HCT116 (cell line): ENCODE data around the gene STX10. TPM values are rescaled to one million over a fixed set of nuclear protein-coding genes. Genes with fewer than 3 reads are reported as not detected.

Experiments used
- ATAC-seq: fragments of 200-7000 bp; cut with Tn5 transposase; 2 replicates; pipeline ENCODE4 v1.9.1; 2020; ENCODE audit warnings: mild to moderate bottlenecking, moderate library complexity
- BruUV-seq: library from RNA; stranded (reverse); fragments of 400-500 nt; replicated peaks from 2 replicates; lab custom pipeline; 2021; lab: Mats Ljungman, UMichigan
- CTCF ChIA-PET: fragments of 300-600 bp; sonication (Branson Sonifier 250); formaldehyde crosslinking; loops from one replicate; lab custom pipeline; 2021; ENCODE audit warnings: antibody characterized with exemption; lab: Charles Lee
- POLR2A ChIA-PET: fragments of 300-600, 350-600 bp; sonication (Branson Sonifier 250); formaldehyde crosslinking; loops from one replicate; lab custom pipeline; 2021; ENCODE audit warnings: antibody characterized with exemption; lab: Charles Lee
- RAD21 ChIA-PET, 2 experiments: fragments of 300-600 bp; sonication (Branson Sonifier 250); formaldehyde crosslinking; loops; one replicate each; lab custom pipeline; 2023; ENCODE audit warnings: low total read pairs in 2 of 2; ENCODE audit not compliant: uncharacterized antibody in 2 of 2, unreplicated experiment in 2 of 2, low non-redundant PET in 1 of 2; lab: Charles Lee
- DNase-seq: peaks from one replicate; pipeline ENCODE4 v3.0.0-alpha.2; 2010; ENCODE audit warnings: low read depth, low spot score
- H2AFZ ChIP-seq: fragments of 200-600 bp; shearing (Covaris generic), sonication (generic); 2 replicates; pipeline ENCODE4 v1.6.1; 2017; ENCODE audit warnings: low read depth, mixed run types, mixed read lengths, antibody characterized with exemption, low read length; ENCODE audit not compliant: poor library complexity, severe bottlenecking
- H3K27ac ChIP-seq: 2 replicates; pipeline ENCODE4 v1.5.1; 2012; ENCODE audit warnings: low read depth, low read length
- H3K27me3 ChIP-seq: fragments of 200-600 bp; sonication (generic); 2 replicates; pipeline ENCODE4 v1.6.1; 2016; ENCODE audit warnings: mixed run types, low read length, mixed read lengths; ENCODE audit not compliant: insufficient read depth
- H3K36me3 ChIP-seq, 2 experiments: fragments of 200-500 bp in 1 of 2; fragments of 200-600 bp in 1 of 2; sonication (Bioruptor generic) in 1 of 2; sonication (generic) in 1 of 2; 2 replicates each; pipeline versions ENCODE4 v1.5.1 to v1.6.1; 2014 to 2016; ENCODE audit warnings: low read length in 2 of 2, inconsistent platforms in 1 of 2, mixed read lengths in 1 of 2, mixed run types in 1 of 2; ENCODE audit not compliant: insufficient read depth in 2 of 2, control insufficient read depth in 1 of 2
- H3K4me1 ChIP-seq, 2 experiments: fragments of 200-600 bp in 1 of 2; sonication (generic) in 1 of 2; 2 replicates each; pipeline versions ENCODE4 v1.5.1 to v1.6.1; 2012 to 2017; ENCODE audit warnings: low read length in 2 of 2, inconsistent platforms in 1 of 2, mild to moderate bottlenecking in 1 of 2, mixed read lengths in 1 of 2, mixed run types in 1 of 2, moderate library complexity in 1 of 2; ENCODE audit not compliant: insufficient read depth in 2 of 2, control insufficient read depth in 1 of 2
- H3K4me2 ChIP-seq: fragments of 200-600 bp; sonication (generic); 2 replicates; pipeline ENCODE4 v1.6.1; 2017; ENCODE audit warnings: mixed run types, low read length, mixed read lengths
- H3K4me3 ChIP-seq, 2 experiments: fragments of 200-600 bp in 1 of 2; sonication (generic) in 1 of 2; replicated peaks in 1 of 2; 2 replicates each; pipeline ENCODE4 v1.5.1; 2011 to 2016; ENCODE audit warnings: low read length in 2 of 2, control low read depth in 1 of 2, low read depth in 1 of 2, mild to moderate bottlenecking in 1 of 2, mixed read lengths in 1 of 2, mixed run types in 1 of 2
- H3K79me2 ChIP-seq: fragments of 200-600 bp; sonication (generic); 2 replicates; pipeline ENCODE4 v1.6.1; 2017; ENCODE audit warnings: mild to moderate bottlenecking, mixed run types, low read length, moderate library complexity, mixed read lengths; ENCODE audit not compliant: insufficient read depth
- H3K9ac ChIP-seq: fragments of 200-600 bp; sonication (generic); 2 replicates; pipeline ENCODE4 v1.6.1; 2016; ENCODE audit warnings: low read length, mixed read lengths
- H3K9me2 ChIP-seq: fragments of 200-600 bp; sonication (generic), shearing (Covaris generic); 2 replicates; pipeline ENCODE4 v1.6.1; 2017; ENCODE audit warnings: mixed run types, mild to moderate bottlenecking, moderate library complexity; ENCODE audit not compliant: insufficient read depth
- H3K9me3 ChIP-seq, 2 experiments: fragments of 200-500 bp in 1 of 2; fragments of 200-600 bp in 1 of 2; sonication (Bioruptor generic) in 1 of 2; sonication (generic) in 1 of 2; 2 replicates each; pipeline ENCODE4 v1.6.1; 2014 to 2017; ENCODE audit warnings: low read length in 2 of 2, mixed read lengths in 2 of 2, inconsistent platforms in 1 of 2, low read depth in 1 of 2, mild to moderate bottlenecking in 1 of 2, mixed run types in 1 of 2, moderate library complexity in 1 of 2; ENCODE audit not compliant: control insufficient read depth in 1 of 2, insufficient read depth in 1 of 2
- H4K20me1 ChIP-seq: fragments of 200-600 bp; sonication (generic), shearing (Covaris generic); 2 replicates; pipeline ENCODE4 v1.6.1; 2017; ENCODE audit warnings: mixed run types, mild to moderate bottlenecking, moderate library complexity; ENCODE audit not compliant: insufficient read depth
- CEBPB ChIP-seq: IDR thresholded peaks from 2 replicates; pipeline ENCODE4 v1.6.1; 2012; ENCODE audit warnings: low read depth
- EGR1 ChIP-seq: IDR thresholded peaks from 2 replicates; pipeline ENCODE4 v1.6.1; 2012; ENCODE audit warnings: low read depth
- ELF1 ChIP-seq: IDR thresholded peaks from 2 replicates; pipeline ENCODE4 v1.6.1; 2012; ENCODE audit warnings: low read depth, borderline replicate concordance
- EZH2 ChIP-seq: fragments of 200-600 bp; sonication (generic); IDR thresholded peaks from 2 replicates; pipeline ENCODE4 v1.6.1; 2017; ENCODE audit warnings: antibody characterized with exemption, mixed run types
- EZH2phosphoT487 ChIP-seq: fragments of 200-600 bp; IDR thresholded peaks from 2 replicates; pipeline ENCODE4 v1.6.1; 2018; ENCODE audit warnings: antibody characterized with exemption, borderline replicate concordance
- JUND ChIP-seq: IDR thresholded peaks from 2 replicates; pipeline ENCODE4 v1.6.1; 2012
- MAX ChIP-seq: IDR thresholded peaks from 2 replicates; pipeline ENCODE4 v1.6.1; 2012
- POLR2AphosphoS5 ChIP-seq: IDR thresholded peaks from 2 replicates; pipeline ENCODE4 v1.6.1; 2011; ENCODE audit warnings: mild to moderate bottlenecking, low read depth, low read length, moderate library complexity
- SIN3A ChIP-seq: IDR thresholded peaks from 2 replicates; pipeline ENCODE4 v1.6.1; 2012; ENCODE audit warnings: low read depth
- SP1 ChIP-seq: IDR thresholded peaks from 2 replicates; pipeline ENCODE4 v1.6.1; 2012; ENCODE audit warnings: low read depth
- TCF7L2 ChIP-seq: IDR thresholded peaks from 2 replicates; pipeline ENCODE4 v1.7.0; 2011; ENCODE audit warnings: borderline replicate concordance, inconsistent platforms; ENCODE audit not compliant: insufficient read depth, insufficient read length; ENCODE audit errors: extremely low read depth
- intact Hi-C: fragments of 100-400 bp; cut with micrococcal nuclease; formaldehyde crosslinking; loops from 2 replicates; pipeline ENCODE4 v1.10.0; 2022
- total RNA-seq: library from RNA; stranded (reverse); gene quantifications from one replicate; pipeline ENCODE4 v1.2.1, GENCODE V29; 2021; ENCODE audit not compliant: unreplicated experiment
- TF ChIP-seq, protein P1 (sequence below): IDR thresholded peaks from 2 replicates; pipeline ENCODE4 v1.6.1; 2012; ENCODE audit warnings: low read depth
- TF ChIP-seq, protein P2 (sequence below), 3 experiments: fragments of 200-600 bp in 1 of 3; sonication (generic) in 1 of 3; IDR thresholded peaks in 2 of 3; conservative IDR thresholded peaks in 1 of 3; 2 replicates each; pipeline ENCODE4 v1.5.1; 2012 to 2017; ENCODE audit warnings: low read depth in 2 of 3, low read length in 2 of 3, antibody characterized with exemption in 1 of 3, borderline replicate concordance in 1 of 3, control low read depth in 1 of 3, mild to moderate bottlenecking in 1 of 3, mixed read lengths in 1 of 3, mixed run types in 1 of 3, moderate library complexity in 1 of 3; ENCODE audit not compliant: insufficient read depth in 1 of 3
- TF ChIP-seq, protein P3 (sequence below): IDR thresholded peaks from 2 replicates; pipeline ENCODE4 v1.6.1; 2011; ENCODE audit warnings: mild to moderate bottlenecking, low read length, moderate library complexity; ENCODE audit not compliant: insufficient replicate concordance; ENCODE audit errors: extremely low read depth

STX10 gene
- total RNA-seq, 1 experiment from 2014 or later: 149 TPM

DNA sequence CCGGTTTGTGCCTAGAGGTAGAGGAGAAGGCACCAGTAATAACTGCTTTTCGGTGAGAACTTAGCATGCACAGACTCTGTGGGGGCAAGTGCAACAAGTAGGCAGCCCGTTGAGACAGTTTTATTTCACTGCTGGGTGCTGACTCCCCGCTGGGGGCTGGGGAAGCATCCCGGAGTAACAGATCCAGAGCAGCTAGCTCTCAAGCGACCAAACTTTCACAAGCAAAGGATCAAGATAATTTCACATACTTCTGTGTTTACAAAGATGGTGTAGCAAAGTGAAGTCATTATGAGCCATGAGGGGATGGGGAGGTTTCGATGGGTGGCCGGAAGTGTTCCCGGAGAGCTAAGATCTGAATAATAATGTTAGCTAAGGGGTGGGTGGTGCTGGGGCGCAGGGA, 29.4 kb downstream of the STX10 start:
- ATAC-seq (no peak), DNase-seq (no peak)
- peaks cover 9 to 24% of the 10 kb centered on the region in 2 experiments; a peak in 3 of 4 replicates for H3K36me3 ChIP-seq
- H4K20me1 ChIP-seq: peaks cover 24% of the 10 kb centered on the region; the same call in 1 of the 2 replicates
- no peaks in the 10 kb centered on the region for H3K27me3 ChIP-seq
- H3K27ac ChIP-seq: no peak overlapping the region; the same call in 1 of the 2 replicates
- no TSS peak for BruUV-seq
- intact Hi-C loops: no loop called here
- TF ChIP-seq SP1 (no peak), ELF1 (no peak), TCF7L2 (no peak), EZH2phosphoT487 (no peak), MAX (no peak), JUND (no peak), EZH2 (no peak), POLR2AphosphoS5 (no peak), CEBPB (no peak), SIN3A (no peak), EGR1 (no peak)
- TF ChIP-seq, protein P1, sequence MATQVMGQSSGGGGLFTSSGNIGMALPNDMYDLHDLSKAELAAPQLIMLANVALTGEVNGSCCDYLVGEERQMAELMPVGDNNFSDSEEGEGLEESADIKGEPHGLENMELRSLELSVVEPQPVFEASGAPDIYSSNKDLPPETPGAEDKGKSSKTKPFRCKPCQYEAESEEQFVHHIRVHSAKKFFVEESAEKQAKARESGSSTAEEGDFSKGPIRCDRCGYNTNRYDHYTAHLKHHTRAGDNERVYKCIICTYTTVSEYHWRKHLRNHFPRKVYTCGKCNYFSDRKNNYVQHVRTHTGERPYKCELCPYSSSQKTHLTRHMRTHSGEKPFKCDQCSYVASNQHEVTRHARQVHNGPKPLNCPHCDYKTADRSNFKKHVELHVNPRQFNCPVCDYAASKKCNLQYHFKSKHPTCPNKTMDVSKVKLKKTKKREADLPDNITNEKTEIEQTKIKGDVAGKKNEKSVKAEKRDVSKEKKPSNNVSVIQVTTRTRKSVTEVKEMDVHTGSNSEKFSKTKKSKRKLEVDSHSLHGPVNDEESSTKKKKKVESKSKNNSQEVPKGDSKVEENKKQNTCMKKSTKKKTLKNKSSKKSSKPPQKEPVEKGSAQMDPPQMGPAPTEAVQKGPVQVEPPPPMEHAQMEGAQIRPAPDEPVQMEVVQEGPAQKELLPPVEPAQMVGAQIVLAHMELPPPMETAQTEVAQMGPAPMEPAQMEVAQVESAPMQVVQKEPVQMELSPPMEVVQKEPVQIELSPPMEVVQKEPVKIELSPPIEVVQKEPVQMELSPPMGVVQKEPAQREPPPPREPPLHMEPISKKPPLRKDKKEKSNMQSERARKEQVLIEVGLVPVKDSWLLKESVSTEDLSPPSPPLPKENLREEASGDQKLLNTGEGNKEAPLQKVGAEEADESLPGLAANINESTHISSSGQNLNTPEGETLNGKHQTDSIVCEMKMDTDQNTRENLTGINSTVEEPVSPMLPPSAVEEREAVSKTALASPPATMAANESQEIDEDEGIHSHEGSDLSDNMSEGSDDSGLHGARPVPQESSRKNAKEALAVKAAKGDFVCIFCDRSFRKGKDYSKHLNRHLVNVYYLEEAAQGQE: no peak
- TF ChIP-seq, protein P2, sequence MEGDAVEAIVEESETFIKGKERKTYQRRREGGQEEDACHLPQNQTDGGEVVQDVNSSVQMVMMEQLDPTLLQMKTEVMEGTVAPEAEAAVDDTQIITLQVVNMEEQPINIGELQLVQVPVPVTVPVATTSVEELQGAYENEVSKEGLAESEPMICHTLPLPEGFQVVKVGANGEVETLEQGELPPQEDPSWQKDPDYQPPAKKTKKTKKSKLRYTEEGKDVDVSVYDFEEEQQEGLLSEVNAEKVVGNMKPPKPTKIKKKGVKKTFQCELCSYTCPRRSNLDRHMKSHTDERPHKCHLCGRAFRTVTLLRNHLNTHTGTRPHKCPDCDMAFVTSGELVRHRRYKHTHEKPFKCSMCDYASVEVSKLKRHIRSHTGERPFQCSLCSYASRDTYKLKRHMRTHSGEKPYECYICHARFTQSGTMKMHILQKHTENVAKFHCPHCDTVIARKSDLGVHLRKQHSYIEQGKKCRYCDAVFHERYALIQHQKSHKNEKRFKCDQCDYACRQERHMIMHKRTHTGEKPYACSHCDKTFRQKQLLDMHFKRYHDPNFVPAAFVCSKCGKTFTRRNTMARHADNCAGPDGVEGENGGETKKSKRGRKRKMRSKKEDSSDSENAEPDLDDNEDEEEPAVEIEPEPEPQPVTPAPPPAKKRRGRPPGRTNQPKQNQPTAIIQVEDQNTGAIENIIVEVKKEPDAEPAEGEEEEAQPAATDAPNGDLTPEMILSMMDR (IDR thresholded peaks at IDR 0.05 in 2 of 3, conservative IDR thresholded peaks at IDR 0.05 in 1 of 3; ENCODE audit: borderline replicate concordance in 1 of 3, insufficient read depth in 1 of 3, low read depth in 2 of 3, low read length in 2 of 3): no peak
- TF ChIP-seq, protein P3, sequence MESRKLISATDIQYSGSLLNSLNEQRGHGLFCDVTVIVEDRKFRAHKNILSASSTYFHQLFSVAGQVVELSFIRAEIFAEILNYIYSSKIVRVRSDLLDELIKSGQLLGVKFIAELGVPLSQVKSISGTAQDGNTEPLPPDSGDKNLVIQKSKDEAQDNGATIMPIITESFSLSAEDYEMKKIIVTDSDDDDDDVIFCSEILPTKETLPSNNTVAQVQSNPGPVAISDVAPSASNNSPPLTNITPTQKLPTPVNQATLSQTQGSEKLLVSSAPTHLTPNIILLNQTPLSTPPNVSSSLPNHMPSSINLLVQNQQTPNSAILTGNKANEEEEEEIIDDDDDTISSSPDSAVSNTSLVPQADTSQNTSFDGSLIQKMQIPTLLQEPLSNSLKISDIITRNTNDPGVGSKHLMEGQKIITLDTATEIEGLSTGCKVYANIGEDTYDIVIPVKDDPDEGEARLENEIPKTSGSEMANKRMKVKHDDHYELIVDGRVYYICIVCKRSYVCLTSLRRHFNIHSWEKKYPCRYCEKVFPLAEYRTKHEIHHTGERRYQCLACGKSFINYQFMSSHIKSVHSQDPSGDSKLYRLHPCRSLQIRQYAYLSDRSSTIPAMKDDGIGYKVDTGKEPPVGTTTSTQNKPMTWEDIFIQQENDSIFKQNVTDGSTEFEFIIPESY: no peak
- RAD21 ChIA-PET: no interaction called here
- POLR2A ChIA-PET: no interaction called here
- no peak overlapping the region for H3K4me3 ChIP-seq
- H3K9ac ChIP-seq: no peak overlapping the region
- peaks cover 89% of the 10 kb centered on the region for H3K79me2 ChIP-seq
- CTCF ChIA-PET: interaction anchor here (0.7 to 2.0 kb wide), 2 partner anchors 87 to 155 kb away, joined by 3 to 5 read pairs; no protein-coding TSS in a partner anchor
- peaks cover 12 to 32% of the 10 kb centered on the region in 2 experiments; a peak in 3 of 4 replicates for H3K4me1 ChIP-seq
- H3K9me2 ChIP-seq: no peaks in the 10 kb centered on the region
- H3K9me3 ChIP-seq: no peaks in the 10 kb centered on the region
- H3K4me2 ChIP-seq: no peak overlapping the region
- no peak overlapping the region for H2AFZ ChIP-seq
